GM12872 (cell line): ENCODE results near the gene SEC14L1.
A peak's percentile ranks its signal among the peaks of the same experiment; 100 is the strongest.

Source experiments
- CTCF ChIP-seq: IDR thresholded peaks from 3 replicates; pipeline ENCODE4 v1.5.1; 2011; ENCODE audit warnings: low read depth, mild to moderate bottlenecking, low read length, moderate library complexity; ENCODE audit not compliant: insufficient read depth

SEC14L1 gene

DNA sequence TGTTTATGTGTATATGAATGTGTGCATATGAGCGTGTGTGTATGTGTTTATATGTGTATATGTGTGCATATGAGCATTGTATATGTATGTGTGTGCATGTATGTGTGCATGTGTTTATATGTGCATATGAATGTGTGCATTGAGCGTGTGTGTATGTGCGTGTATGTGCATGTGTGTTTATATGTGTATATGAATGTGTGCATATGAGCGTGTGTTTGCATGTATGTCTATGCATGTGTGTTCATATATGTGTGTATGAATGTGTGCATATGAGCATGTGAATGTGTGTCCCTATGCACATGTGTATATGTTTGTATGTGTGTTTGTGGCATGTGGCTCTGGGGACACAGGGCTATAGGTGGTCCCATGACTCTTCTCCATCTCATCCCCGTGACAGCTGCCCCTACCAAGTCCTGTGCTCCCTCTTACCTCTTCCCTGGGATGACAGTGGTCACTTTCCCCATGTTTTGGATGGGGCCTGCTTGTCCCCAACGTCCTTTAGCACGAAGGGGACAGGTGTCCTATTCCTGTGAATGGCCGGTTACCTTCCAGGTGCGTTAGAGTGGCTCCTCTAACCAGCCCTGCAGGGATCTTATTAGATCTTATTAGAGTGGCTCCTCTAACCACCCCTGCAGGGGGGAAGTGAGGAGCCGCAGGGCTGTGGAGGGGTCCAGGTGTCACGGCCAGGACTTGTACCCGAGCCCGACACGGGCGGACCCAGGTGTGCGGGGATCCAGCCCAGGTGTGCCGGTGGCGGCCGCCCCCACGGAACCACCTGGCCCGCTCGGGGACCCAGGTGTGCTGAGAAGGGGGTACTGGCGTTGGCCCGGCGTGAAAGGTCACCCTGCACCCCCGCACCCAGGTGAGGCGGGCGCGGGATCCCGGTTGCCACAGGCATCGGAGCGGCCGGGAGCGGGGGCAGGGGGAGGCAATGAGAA, 105.6 kb downstream of the SEC14L1 start:
- no peak for TF ChIP-seq CTCF

GRCh38 chr17:77247048-77247541, 106.3 kb downstream of the SEC14L1 start:
- peak; percentile 92 for TF ChIP-seq CTCF

DNA sequence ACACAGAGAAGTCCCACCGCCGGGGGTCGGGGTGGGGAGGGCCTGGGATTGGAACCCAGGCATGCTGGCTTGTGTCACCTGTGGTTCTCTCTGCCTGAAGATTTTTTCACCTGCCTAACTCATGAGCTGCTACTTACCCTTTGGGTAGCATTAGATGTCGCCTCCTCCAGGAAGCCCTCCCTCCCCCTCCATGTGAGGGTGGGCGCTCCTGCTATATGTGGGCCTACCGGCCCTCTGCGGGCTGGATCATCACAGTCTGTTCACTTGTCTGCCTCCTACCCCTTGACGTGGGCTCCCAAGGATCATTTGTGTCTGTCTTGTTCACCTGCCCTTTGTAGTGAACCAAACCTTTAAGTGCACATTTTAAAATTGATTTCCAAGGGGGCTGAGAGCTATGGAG, 106.8 kb downstream of the SEC14L1 start:
- no peak for TF ChIP-seq CTCF

GRCh38 chr17:77248216-77249114, 107.7 kb downstream of the SEC14L1 start:
- no peak for TF ChIP-seq CTCF

DNA sequence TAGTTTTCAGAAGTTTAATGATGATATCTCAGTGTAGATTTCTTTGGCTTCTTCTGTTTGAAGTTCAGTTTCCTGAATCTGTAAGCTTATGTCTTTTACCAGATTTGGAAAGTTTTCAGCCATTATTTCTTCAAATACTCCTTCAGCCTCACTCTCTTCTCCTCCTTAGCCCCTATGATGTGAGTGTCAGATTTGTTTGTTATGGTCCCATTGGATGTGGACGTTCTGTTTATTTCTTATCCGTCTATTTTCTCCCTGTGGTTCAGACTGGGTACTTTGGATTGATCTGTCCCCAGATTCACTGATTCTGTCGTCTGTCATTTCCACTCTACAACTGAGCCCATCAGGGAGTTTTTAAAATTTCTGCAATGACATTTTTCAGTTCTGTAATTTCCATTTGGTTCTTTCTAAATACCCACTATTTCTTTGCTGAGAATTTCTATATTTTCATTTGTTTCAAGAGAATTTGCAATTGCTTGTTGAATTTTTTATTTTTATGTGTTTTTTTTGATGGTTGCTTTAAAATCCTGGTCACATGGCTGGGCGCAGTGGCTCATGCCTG, 110.9 kb downstream of the SEC14L1 start:
- no peak for TF ChIP-seq CTCF

DNA sequence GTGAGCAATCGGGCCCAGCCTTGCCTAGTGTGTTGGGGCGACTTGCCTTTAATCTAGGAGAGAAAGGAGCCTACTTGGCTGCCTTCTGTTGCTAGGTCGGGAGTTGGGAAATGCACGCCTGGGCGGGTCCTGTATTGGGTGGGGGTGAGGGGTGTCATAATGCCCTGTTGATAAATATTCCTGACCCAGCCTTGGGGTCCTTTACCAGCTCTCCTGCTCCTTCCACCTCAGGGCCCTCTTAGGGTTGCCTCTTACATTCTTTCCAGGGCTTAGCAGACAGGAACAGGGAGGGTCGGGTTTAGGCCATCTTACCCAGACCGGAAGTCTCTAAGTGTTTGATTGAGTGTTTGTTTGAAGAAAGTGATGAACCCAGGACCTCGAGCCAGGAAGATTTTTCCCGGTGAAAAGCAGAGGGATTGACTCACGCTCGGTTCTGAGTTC, 112.9 kb downstream of the SEC14L1 start:
- no peak for TF ChIP-seq CTCF
